HepG2 (cell line): ENCODE results near the gene FETUB. TPM values are rescaled to one million over a fixed set of nuclear protein-coding genes. Genes with fewer than 3 reads are reported as not detected.

Source experiments
- HES4 ChIP-seq: sonication (generic); formaldehyde crosslinking; IDR thresholded peaks from 2 replicates; pipeline ENCODE4 v1.9.0; 2021; ENCODE audit warnings: mild to moderate bottlenecking, missing genetic modification reagents, borderline replicate concordance
- KLF16 ChIP-seq, 2 experiments: sonication (generic) in 1 of 2; formaldehyde crosslinking in 1 of 2; IDR thresholded peaks; 2 replicates each; pipeline versions ENCODE4 v1.6.1 to v1.8.0; 2016 to 2023; ENCODE audit warnings: missing genetic modification reagents in 2 of 2, missing compliant biosample characterization in 1 of 2
- MTF2 ChIP-seq: sonication (generic); formaldehyde crosslinking; IDR thresholded peaks from 2 replicates; pipeline ENCODE4 v1.5.0; 2020; ENCODE audit warnings: missing genetic modification reagents, borderline replicate concordance
- ZBTB33 ChIP-seq: sonication (generic); formaldehyde crosslinking; IDR thresholded peaks from 2 replicates; pipeline ENCODE4 v1.4.0; 2020; ENCODE audit warnings: missing genetic modification reagents
- ZBTB40 ChIP-seq, 2 experiments: fragments of 450-650 bp in 1 of 2; sonication (generic) in 1 of 2; formaldehyde crosslinking in 1 of 2; IDR thresholded peaks; 2 replicates each; pipeline versions ENCODE4 v1.6.1 to v1.8.0; 2016 to 2022; ENCODE audit warnings: antibody characterized with exemption in 1 of 2, mild to moderate bottlenecking in 1 of 2, missing genetic modification reagents in 1 of 2
- ZNF567 ChIP-seq: sonication (generic); formaldehyde crosslinking; IDR thresholded peaks from 2 replicates; pipeline ENCODE4 v1.8.1; 2023; ENCODE audit warnings: mild to moderate bottlenecking, missing genetic modification reagents, borderline replicate concordance
- ZNF589 ChIP-seq: sonication (generic); formaldehyde crosslinking; conservative IDR thresholded peaks from 2 replicates; pipeline ENCODE4 v1.8.0; 2022; ENCODE audit warnings: mild to moderate bottlenecking, moderate library complexity, missing genetic modification reagents
- ZNF614 ChIP-seq: IDR thresholded peaks from 2 replicates; pipeline ENCODE4 v1.6.1; 2018; ENCODE audit warnings: missing biosample characterization, missing genetic modification reagents, inconsistent platforms, borderline replicate concordance
- ZNF879 ChIP-seq: sonication (generic); formaldehyde crosslinking; IDR thresholded peaks from 2 replicates; pipeline ENCODE4 v1.8.1; 2023; ENCODE audit warnings: missing genetic modification reagents
- polyA plus RNA-seq, 8 experiments: library from polyadenylated mRNA; depleted of rRNA in 3 of 8; stranded (reverse) in 7 of 8; unstranded in 1 of 8; fragments of >200 nt; fragmentation: Illumina TruSeq in 4 of 8; extraction: Trizol in 4 of 8; gene quantifications; 2 replicates each; pipeline versions ENCODE4 v1.2.1 to v1.2.3, GENCODE V29; 2011 to 2016; ENCODE audit warnings: low read depth in 4 of 8, missing spikeins in 1 of 8, mixed read lengths in 1 of 8; ENCODE audit not compliant: insufficient read depth in 1 of 8
- total RNA-seq, 5 experiments: library from RNA; depleted of rRNA; stranded (reverse); fragments of >200 nt; fragmentation: Illumina TruSeq; extraction: Trizol; gene quantifications; 2 replicates each; pipeline ENCODE4 v1.2.3, GENCODE V29; 2016; ENCODE audit warnings: low read depth in 1 of 5
- TF ChIP-seq, protein P1 (sequence below): IDR thresholded peaks from 2 replicates; pipeline ENCODE4 v1.6.1; 2016; ENCODE audit warnings: missing compliant biosample characterization, missing genetic modification reagents, borderline replicate concordance
- TF ChIP-seq, protein P2 (sequence below): sonication (generic); formaldehyde crosslinking; IDR thresholded peaks from 2 replicates; pipeline ENCODE4 v1.8.0; 2022; ENCODE audit warnings: mild to moderate bottlenecking, missing genetic modification reagents, moderate library complexity
- TF ChIP-seq, protein P3 (sequence below): sonication (generic); formaldehyde crosslinking; IDR thresholded peaks from 2 replicates; pipeline ENCODE4 v1.5.0; 2020; ENCODE audit warnings: missing genetic modification reagents

FETUB gene
- total and polyA plus RNA-seq, 2 of the 13 experiments (the other 11 are each of a cell fraction or from before 2014, with no cell fraction given), result 2.1 to 4.4 TPM

DNA sequence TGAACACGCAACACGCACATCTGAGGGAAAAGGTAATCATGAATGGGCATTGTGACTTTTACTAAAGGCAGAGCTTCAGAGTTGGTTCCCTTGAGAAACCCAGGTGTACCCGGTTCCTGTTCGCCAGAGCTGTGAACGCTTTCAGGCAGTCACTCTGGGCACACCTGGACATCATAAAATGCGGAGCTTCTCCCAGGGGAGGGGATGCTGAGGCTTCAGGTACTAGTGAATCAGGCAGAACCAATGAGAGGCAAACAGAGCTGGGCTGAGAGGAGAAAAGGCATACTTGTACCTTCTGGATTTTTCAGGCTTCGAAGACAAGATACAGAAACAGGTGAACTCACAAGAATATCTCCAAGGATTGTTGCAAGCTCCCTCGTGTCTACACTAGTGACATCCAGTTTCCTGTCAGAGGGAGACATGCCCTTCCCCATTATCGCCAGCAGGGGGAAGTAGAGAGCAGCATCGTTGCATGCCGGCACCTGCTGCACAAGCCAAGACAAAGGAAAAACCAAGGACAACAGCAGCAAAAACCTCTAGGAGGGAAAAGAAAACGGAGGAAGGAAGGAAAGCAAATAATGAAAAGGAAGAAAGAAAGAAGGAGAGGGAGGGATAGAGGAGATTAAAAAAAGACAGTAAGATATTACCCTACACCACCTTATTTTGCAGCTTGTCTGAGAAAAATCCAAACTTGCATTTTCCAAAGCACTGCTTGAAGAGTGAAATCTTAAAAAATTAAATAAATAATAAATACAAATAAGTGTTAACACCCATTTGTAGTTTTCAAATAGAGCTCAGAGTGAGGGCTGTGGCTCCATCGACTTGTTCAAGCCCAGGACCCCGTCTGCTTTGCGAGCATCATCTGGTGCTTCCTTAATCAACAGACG is 25.4 kb upstream of the FETUB start (continued):
- no peak for TF ChIP-seq ZBTB40 (IDR thresholded peaks at IDR 0.05)
- TF ChIP-seq ZBTB40 (CRISPR knock-in tag; IDR thresholded peaks at IDR 0.05), result no peak
- no peak for TF ChIP-seq HES4 (CRISPR knock-in tag)
- TF ChIP-seq ZNF614 (CRISPR knock-in tag), result no peak
- TF ChIP-seq KLF16 (CRISPR knock-in tag; IDR thresholded peaks at IDR 0.05), result peak in 1 of 2 experiments; percentile 23; a peak in 1 of 4 replicates
- 0 out of 2 replicates have a peak, but pooled peaks have one; percentile 28 for TF ChIP-seq ZBTB33
- TF ChIP-seq, protein P1, sequence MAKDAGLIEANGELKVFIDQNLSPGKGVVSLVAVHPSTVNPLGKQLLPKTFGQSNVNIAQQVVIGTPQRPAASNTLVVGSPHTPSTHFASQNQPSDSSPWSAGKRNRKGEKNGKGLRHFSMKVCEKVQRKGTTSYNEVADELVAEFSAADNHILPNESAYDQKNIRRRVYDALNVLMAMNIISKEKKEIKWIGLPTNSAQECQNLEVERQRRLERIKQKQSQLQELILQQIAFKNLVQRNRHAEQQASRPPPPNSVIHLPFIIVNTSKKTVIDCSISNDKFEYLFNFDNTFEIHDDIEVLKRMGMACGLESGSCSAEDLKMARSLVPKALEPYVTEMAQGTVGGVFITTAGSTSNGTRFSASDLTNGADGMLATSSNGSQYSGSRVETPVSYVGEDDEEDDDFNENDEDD, result 0 out of 2 replicates have a peak, but pooled peaks have one; percentile 64
- no peak for TF ChIP-seq ZNF879 (CRISPR knock-in tag)
- TF ChIP-seq, protein P2, sequence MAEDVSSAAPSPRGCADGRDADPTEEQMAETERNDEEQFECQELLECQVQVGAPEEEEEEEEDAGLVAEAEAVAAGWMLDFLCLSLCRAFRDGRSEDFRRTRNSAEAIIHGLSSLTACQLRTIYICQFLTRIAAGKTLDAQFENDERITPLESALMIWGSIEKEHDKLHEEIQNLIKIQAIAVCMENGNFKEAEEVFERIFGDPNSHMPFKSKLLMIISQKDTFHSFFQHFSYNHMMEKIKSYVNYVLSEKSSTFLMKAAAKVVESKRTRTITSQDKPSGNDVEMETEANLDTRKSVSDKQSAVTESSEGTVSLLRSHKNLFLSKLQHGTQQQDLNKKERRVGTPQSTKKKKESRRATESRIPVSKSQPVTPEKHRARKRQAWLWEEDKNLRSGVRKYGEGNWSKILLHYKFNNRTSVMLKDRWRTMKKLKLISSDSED, result no peak
- no peak for TF ChIP-seq MTF2 (CRISPR knock-in tag)
- 0 out of 2 replicates have a peak, but pooled peaks have one; percentile 55 for TF ChIP-seq ZNF589 (CRISPR knock-in tag)
- no peak for TF ChIP-seq ZNF567 (CRISPR knock-in tag)
- TF ChIP-seq, protein P3, sequence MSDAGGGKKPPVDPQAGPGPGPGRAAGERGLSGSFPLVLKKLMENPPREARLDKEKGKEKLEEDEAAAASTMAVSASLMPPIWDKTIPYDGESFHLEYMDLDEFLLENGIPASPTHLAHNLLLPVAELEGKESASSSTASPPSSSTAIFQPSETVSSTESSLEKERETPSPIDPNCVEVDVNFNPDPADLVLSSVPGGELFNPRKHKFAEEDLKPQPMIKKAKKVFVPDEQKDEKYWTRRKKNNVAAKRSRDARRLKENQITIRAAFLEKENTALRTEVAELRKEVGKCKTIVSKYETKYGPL, result no peak
